IPS-20b (cell line): ENCODE results near the gene LRRN2.

Source experiments
- H3K27ac ChIP-seq: one replicate; pipeline ENCODE4 v1.5.1; 2013; ENCODE audit warnings: low read length
- H3K27me3 ChIP-seq: 2 replicates; pipeline ENCODE4 v1.6.1; 2013; ENCODE audit warnings: mild to moderate bottlenecking, low read length, inconsistent platforms; ENCODE audit not compliant: insufficient read depth
- H3K36me3 ChIP-seq: 2 replicates; pipeline ENCODE4 v1.6.1; 2013; ENCODE audit warnings: low read depth, mild to moderate bottlenecking, inconsistent platforms, low read length, moderate library complexity; ENCODE audit not compliant: insufficient read depth
- H3K4me1 ChIP-seq: 2 replicates; pipeline ENCODE4 v1.6.1; 2013; ENCODE audit warnings: mild to moderate bottlenecking, control low read depth, inconsistent platforms, low read length, moderate library complexity; ENCODE audit not compliant: insufficient read depth
- H3K4me3 ChIP-seq: 2 replicates; pipeline ENCODE4 v1.5.1; 2013; ENCODE audit warnings: mild to moderate bottlenecking, low read length, inconsistent platforms
- H3K9ac ChIP-seq: 2 replicates; pipeline ENCODE4 v1.6.1; 2013; ENCODE audit warnings: low read depth, mild to moderate bottlenecking, inconsistent platforms, low read length, moderate library complexity
- H3K9me3 ChIP-seq: 2 replicates; pipeline ENCODE4 v1.6.1; 2013; ENCODE audit warnings: mild to moderate bottlenecking, low read depth, low read length, inconsistent platforms; ENCODE audit not compliant: insufficient read depth

Gene LRRN2

GRCh38 chr1:204607910-204608309, 77.6 kb downstream of the LRRN2 start:
- no peaks in the 10 kb centered on the region for H3K4me1 ChIP-seq
- no peaks in the 10 kb centered on the region for H3K9me3 ChIP-seq
- no peak overlapping the region for H3K4me3 ChIP-seq
- no peak overlapping the region for H3K27ac ChIP-seq
- no peaks in the 10 kb centered on the region for H3K36me3 ChIP-seq
- H3K27me3 ChIP-seq = peaks cover 2% of the 10 kb centered on the region; the same call in 1 of the 2 replicates
- no peak overlapping the region for H3K9ac ChIP-seq

DNA sequence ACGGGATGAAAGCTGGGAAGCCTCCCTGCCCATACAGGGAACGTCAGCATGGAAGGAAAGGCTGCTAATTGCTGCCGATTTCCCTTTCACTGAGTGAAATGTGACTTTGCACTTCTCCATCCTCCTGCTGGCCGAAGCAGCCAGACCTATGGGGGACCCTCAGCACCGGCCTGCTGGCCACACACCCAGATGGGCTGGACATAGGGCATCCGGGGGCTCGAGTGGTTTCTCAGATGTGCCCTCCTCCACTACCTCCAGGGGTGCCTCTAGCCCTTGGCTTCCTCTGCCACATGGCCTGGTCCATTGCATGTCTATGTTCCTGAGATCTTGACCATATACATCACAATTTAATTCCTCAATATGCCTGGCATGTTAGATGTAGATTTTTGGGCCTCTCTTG, 79.7 kb downstream of the LRRN2 start:
- Histone ChIP-seq H3K9ac (no peak overlapping the region), H3K27me3 (peaks cover 3% of the 10 kb centered on the region; the same call in 1 of the 2 replicates), H3K4me3 (no peak overlapping the region), H3K36me3 (no peaks in the 10 kb centered on the region), H3K27ac (no peak overlapping the region), H3K4me1 (peaks cover 13% of the 10 kb centered on the region), H3K9me3 (no peaks in the 10 kb centered on the region)

GRCh38 chr1:204602871-204603542, 82.5 kb downstream of the LRRN2 start:
- Histone ChIP-seq H3K27ac (no peak overlapping the region), H3K27me3 (peaks cover 3% of the 10 kb centered on the region; the same call in 1 of the 2 replicates), H3K36me3 (no peaks in the 10 kb centered on the region), H3K4me3 (no peak overlapping the region), H3K4me1 (peaks cover 13% of the 10 kb centered on the region), H3K9ac (no peak overlapping the region), H3K9me3 (no peaks in the 10 kb centered on the region)

DNA sequence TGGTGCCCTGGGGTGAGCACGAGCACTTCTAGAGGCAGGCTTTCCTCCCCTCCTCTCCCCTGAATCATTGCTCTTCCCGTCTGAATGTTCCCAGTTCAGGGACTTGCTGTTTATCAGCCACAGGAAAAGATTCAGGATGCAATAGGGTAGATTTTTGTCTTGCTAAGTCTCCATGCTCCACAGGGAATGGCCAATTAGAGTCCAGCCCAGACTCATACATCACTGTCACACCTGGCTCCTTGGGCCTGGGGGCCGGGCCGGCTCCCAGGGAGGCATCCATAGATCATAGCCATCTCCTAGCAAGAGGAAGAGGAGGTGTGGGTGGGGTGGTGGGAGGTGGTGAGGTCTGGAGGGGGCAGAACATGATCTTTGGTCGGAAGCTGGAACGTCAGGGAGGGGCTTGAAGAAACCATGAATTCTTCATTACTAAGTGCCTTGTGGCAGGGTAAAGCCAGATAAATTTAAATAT, 83.4 kb downstream of the LRRN2 start:
- 0 out of 2 replicates have a peak overlapping the region, but pooled peaks have one; percentile 31 for H3K4me3 ChIP-seq
- no peaks in the 10 kb centered on the region for H3K9me3 ChIP-seq
- peaks cover 3% of the 10 kb centered on the region; the same call in 1 of the 2 replicates for H3K27me3 ChIP-seq
- peaks cover 13% of the 10 kb centered on the region for H3K4me1 ChIP-seq
- H3K9ac ChIP-seq = 0 out of 2 replicates have a peak overlapping the region, but pooled peaks have one; percentile 25
- H3K36me3 ChIP-seq = no peaks in the 10 kb centered on the region
- no peak overlapping the region for H3K27ac ChIP-seq

DNA sequence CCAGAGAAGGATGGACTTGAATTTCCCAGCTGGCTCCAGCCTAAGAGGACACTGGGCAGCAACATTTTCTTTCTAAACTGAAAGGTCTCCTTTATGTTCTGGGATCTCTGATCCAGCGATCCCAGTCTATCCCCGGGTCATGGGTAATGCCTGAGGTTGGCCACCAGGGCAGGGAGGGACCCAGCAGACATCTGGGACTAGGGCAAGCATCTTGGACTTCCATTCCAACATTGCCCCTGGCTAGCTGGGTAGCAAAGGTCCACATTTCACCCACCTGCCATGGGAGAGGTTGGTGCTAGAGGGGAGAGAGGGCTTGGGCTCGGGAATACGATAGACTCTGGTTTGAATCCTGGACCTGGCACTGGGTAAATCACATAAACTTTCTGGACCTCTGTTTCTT, 84.6 kb downstream of the LRRN2 start:
- no peak overlapping the region for H3K9ac ChIP-seq
- peaks cover 13% of the 10 kb centered on the region for H3K4me1 ChIP-seq
- H3K27me3 ChIP-seq = peaks cover 3% of the 10 kb centered on the region; the same call in 1 of the 2 replicates
- no peak overlapping the region for H3K4me3 ChIP-seq
- H3K27ac ChIP-seq = no peak overlapping the region
- no peaks in the 10 kb centered on the region for H3K9me3 ChIP-seq
- no peaks in the 10 kb centered on the region for H3K36me3 ChIP-seq

GRCh38 chr1:204600203-204600602, 85.3 kb downstream of the LRRN2 start:
- Histone ChIP-seq H3K27me3 (peaks cover 3% of the 10 kb centered on the region; the same call in 1 of the 2 replicates), H3K4me1 (peaks cover 13% of the 10 kb centered on the region), H3K36me3 (no peaks in the 10 kb centered on the region), H3K27ac (no peak overlapping the region), H3K9ac (no peak overlapping the region), H3K4me3 (no peak overlapping the region), H3K9me3 (no peaks in the 10 kb centered on the region)

DNA sequence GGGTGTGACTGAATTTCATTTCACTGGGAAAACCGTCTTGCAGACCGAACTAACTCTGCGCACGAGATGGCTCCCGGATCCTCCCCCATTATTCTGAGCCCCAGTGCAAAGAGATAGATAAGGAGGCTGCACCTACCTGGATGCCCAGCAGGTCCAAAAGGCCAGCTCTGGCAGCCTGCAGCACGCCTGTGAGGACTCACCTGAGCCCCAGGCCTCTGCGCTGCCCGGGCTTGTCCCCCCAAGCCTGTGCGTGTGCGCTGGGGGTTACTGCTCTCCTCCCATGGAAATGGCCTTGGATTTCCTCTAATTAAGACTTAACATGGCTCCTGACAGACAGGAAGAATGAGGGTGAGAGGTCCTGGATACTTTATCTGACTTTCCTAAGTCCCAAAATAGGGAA, 85.9 kb downstream of the LRRN2 start:
- Histone ChIP-seq H3K4me3 (no peak overlapping the region), H3K9me3 (no peaks in the 10 kb centered on the region), H3K4me1 (peaks cover 13% of the 10 kb centered on the region), H3K27me3 (peaks cover 3% of the 10 kb centered on the region; the same call in 1 of the 2 replicates), H3K27ac (no peak overlapping the region), H3K36me3 (no peaks in the 10 kb centered on the region), H3K9ac (no peak overlapping the region)

DNA sequence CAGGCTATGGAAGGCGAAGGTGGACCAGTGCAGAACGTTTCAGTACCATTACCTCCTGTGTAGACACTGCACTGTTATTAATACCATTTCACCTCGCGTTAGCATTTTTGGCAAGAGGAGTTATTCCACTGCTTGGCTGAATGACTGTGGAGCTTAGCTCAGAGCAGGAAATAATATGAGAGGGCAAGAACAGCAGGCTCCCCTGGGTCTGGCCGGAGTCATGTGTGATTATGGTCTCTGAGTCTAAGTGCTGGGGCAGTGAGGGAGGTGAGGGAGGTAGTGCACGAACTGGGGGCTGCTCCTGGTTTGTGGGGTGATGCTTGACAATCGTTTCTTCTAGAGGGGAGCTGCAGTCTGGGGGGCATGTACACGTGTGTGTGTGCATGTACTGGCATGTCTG, 86.4 kb downstream of the LRRN2 start:
- Histone ChIP-seq H3K27me3 (peaks cover 3% of the 10 kb centered on the region; the same call in 1 of the 2 replicates), H3K9me3 (no peaks in the 10 kb centered on the region), H3K4me3 (no peak overlapping the region), H3K4me1 (peaks cover 13% of the 10 kb centered on the region), H3K27ac (no peak overlapping the region), H3K36me3 (no peaks in the 10 kb centered on the region), H3K9ac (no peak overlapping the region)

GRCh38 chr1:204598319-204598969, 87.1 kb downstream of the LRRN2 start:
- H3K9me3 ChIP-seq = no peaks in the 10 kb centered on the region
- peaks cover 13% of the 10 kb centered on the region for H3K4me1 ChIP-seq
- H3K36me3 ChIP-seq = no peaks in the 10 kb centered on the region
- H3K4me3 ChIP-seq = no peak overlapping the region
- H3K27me3 ChIP-seq = peaks cover 3% of the 10 kb centered on the region; the same call in 1 of the 2 replicates
- no peak overlapping the region for H3K27ac ChIP-seq
- no peak overlapping the region for H3K9ac ChIP-seq

DNA sequence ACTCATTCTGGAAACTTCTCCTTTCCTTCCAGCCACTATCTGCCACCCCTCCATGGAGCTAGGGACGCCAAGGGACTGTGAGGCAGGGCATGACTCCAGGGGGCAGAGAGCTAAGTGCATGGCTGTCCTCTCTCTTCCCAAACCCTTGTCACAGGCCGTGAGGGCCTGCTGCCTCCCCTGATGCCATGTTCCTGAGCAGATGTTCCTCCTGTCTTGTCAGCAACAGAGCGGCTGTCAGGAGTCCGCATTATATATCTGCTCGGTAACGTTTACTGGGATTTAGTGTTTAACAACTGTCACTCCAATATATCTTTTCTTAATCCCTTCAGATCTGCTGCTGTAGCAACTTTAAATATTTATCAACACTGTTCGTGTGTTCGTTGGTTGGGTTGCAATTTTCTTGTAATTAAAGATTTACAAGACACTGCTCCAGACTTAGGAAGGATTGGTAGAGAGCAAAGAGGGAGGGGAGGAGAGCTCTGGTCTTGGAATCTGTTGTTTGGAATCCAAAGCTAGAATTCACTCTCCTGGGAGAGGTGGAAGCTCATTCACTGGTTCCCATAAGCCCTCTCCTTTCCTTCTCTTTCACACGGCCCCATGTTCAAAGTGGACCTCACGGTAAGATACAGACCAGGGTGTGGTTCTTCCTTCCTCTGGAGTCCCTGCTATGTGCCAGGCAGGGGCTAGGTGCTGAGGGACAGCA, 93.1 kb downstream of the LRRN2 start:
- Histone ChIP-seq H3K9ac (no peak overlapping the region), H3K36me3 (no peaks in the 10 kb centered on the region), H3K27me3 (no peaks in the 10 kb centered on the region), H3K4me1 (peaks cover 7% of the 10 kb centered on the region), H3K27ac (no peak overlapping the region), H3K4me3 (no peak overlapping the region), H3K9me3 (no peaks in the 10 kb centered on the region)

GRCh38 chr1:204591473-204592090, 94.0 kb downstream of the LRRN2 start:
- Histone ChIP-seq H3K27me3 (no peaks in the 10 kb centered on the region), H3K4me1 (peaks cover 7% of the 10 kb centered on the region), H3K9ac (no peak overlapping the region), H3K36me3 (no peaks in the 10 kb centered on the region), H3K27ac (no peak overlapping the region), H3K9me3 (0 out of 2 replicates have a peak, but pooled peaks cover 3% of the 10 kb centered on the region), H3K4me3 (no peak overlapping the region)
